Measurements from ENCODE around the gene SBF2. TPM values are rescaled to one million over a fixed set of nuclear protein-coding genes. Genes with fewer than 3 reads are reported as not detected.

SBF2 gene
- total and polyA plus RNA-seq, 9 of the 15 experiments (the other 6 are each of a cell fraction or from before 2014, with no cell fraction given): 0.80 to 9.5 (median 5.0) TPM

DNA sequence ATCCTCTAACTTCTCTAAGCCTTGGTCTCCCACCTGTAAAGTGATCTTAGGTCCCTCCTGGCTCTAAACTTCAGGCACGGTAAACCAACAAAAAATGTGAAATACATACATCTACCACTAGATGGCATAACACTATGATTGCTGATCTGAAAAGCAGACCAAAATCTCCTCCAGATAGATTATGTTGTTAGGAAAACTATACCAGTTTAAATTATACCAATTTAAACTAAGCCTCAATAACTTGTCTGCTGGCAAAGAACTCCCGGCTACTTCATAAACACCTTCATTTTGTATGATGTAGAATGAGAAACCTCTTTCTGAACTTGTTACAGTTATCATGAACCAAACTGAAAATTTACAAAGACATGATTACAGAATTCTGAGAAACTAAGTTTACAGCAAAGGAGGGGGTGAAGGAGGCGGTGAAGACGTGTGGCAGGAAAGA lies 85.9 kb downstream of the SBF2 start (continued):
- TF ChIP-seq GATA2 (CRISPR knock-in tag; IDR thresholded peaks at IDR 0.05) (no peak), EWSR1 (IDR thresholded peaks at IDR 0.05; ENCODE audit: borderline replicate concordance, low read depth, partially characterized antibody) (no peak), CTCF (IDR thresholded peaks at IDR 0.05 in 2 of 3, conservative IDR thresholded peaks at IDR 0.05 in 1 of 3; ENCODE audit: insufficient read depth in 2 of 3, low read depth in 1 of 3, low read length in 3 of 3) (peak; percentile 47 to 73 (median 63); a peak in 5 of 6 replicates), ARNT (IDR thresholded peaks at IDR 0.05) (no peak), SMARCC2 (IDR thresholded peaks at IDR 0.05; ENCODE audit: low read depth) (no peak)

- WGBS (ENCODE audit: insufficient coverage, low coverage, missing lambda C conversion rate): 0% methylated on average over 1 of the region's 1 CpG
- ATAC-seq (no peak), FAIRE-seq (no peak), DNase-seq (ENCODE audit: extremely low read depth in 1 of 4, low spot score in 3 of 4) (no peak)
- Histone ChIP-seq H3K27me3 (ENCODE audit: control insufficient read depth in 2 of 2, insufficient read depth in 2 of 2, low read length in 2 of 2) (no peaks in the 10 kb centered on the region), H3K9me3 (replicated peaks; ENCODE audit: control insufficient read depth, insufficient read depth, low read depth, low read length) (no peaks in the 10 kb centered on the region; the same call in 1 of the 2 replicates), H3K79me2 (ENCODE audit: control insufficient read depth, insufficient read depth, low read length) (no peaks in the 10 kb centered on the region), H2AFZ (ENCODE audit: low read depth, low read length) (no peak overlapping the region), H4K20me1 (replicated peaks; ENCODE audit: control insufficient read depth, insufficient read depth, low read length) (no peaks in the 10 kb centered on the region), H3K4me1 (replicated peaks in 1 of 2; ENCODE audit: control insufficient read depth in 2 of 2, insufficient read depth in 2 of 2, low read length in 2 of 2) (no peaks in the 10 kb centered on the region), H3K36me3 (ENCODE audit: control insufficient read depth, insufficient read depth, low read length) (no peaks in the 10 kb centered on the region), H3K27ac (ENCODE audit: extremely low read depth, low read depth, low read length) (no peak overlapping the region), H3K4me2 (ENCODE audit: insufficient read depth, low read length) (no peak overlapping the region), H3K4me3 (no peak overlapping the region), H3K9ac (ENCODE audit: insufficient read depth in 1 of 2, low read depth in 2 of 2, low read length in 2 of 2) (no peak overlapping the region), H3K9me1 (ENCODE audit: control insufficient read depth, insufficient read depth, low read length) (no peaks in the 10 kb centered on the region)
- intact Hi-C loops (cut with micrococcal nuclease) (loop anchor here (5.0 to 10.0 kb wide), 3 partner anchors 161 to 531 kb away; no protein-coding TSS in a partner anchor), in situ Hi-C loops (cut with MboI) (loop anchor here (25.0 kb wide), 1 partner anchor 531 kb away; no protein-coding TSS in a partner anchor)
- ChIA-PET POLR2A (no interaction called here), CTCF (ENCODE audit: low intra/inter-chr PET ratio) (no interaction called here)
- no TSS peak for BruUV-seq (replicated peaks)
- TF ChIP-seq FOXA3 (CRISPR knock-in tag; conservative IDR thresholded peaks at IDR 0.05 in 1 of 2, IDR thresholded peaks at IDR 0.05 in 1 of 2) (no peak), IRF1 (CRISPR knock-in tag; IDR thresholded peaks at IDR 0.05; ENCODE audit: borderline replicate concordance) (no peak), RBM25 (IDR thresholded peaks at IDR 0.05; ENCODE audit: low read depth, low read length, severe bottlenecking) (no peak), XRCC5 (IDR thresholded peaks at IDR 0.05; ENCODE audit: low read depth, low read length) (no peak), STAT6 (CRISPR knock-in tag; IDR thresholded peaks at IDR 0.05) (no peak), CHD1 (IDR thresholded peaks at IDR 0.05; ENCODE audit: low read length) (no peak), BRD4 (IDR thresholded peaks at IDR 0.05) (no peak)
Observed at GRCh38 chr11:10205928-10206327, 88.1 kb downstream of the SBF2 start.
